AG09309 (cell line): ENCODE results near the gene RGS17.
"Not testable (repeated sequence)": the region's sequence is repeated elsewhere in the genome, so short reads cannot be mapped to it uniquely, and the experiment has no call there.

Experiments
- DNase-seq: peaks from one replicate; pipeline ENCODE4 v3.0.0-alpha.2; 2010; ENCODE audit warnings: low read depth
- H3K4me3 ChIP-seq: 2 replicates; pipeline ENCODE4 v1.5.1; 2011; ENCODE audit warnings: mild to moderate bottlenecking, low read depth, low read length, moderate library complexity; ENCODE audit not compliant: control insufficient read depth
- TF ChIP-seq, protein P1 (sequence below): IDR thresholded peaks from 2 replicates; pipeline ENCODE4 v1.5.1; 2011; ENCODE audit warnings: mild to moderate bottlenecking, low read depth, low read length, inconsistent platforms; ENCODE audit not compliant: insufficient read depth, control insufficient read depth; ENCODE audit errors: missing control alignments

RGS17 gene

DNA sequence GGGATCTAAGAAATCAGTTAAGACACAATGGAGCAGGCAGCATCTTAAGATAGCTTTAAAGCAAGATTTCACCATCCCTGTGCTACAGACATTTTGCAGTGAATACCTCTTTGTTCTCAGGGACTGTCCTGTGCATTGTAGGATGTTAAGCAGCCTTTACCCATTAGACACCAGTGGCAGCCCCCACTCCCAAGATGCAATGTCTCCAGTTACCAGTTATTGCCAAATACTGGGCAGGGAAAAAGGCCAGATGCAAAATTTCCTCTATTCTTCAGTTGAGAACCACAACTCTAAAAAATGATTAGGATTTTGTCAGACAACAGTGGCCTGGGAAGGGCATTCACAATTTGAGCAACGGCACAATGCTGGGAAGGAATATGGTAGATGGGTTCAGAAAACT lies 154.3 kb downstream of the RGS17 start:
- DNase-seq, result no peak
- TF ChIP-seq, protein P1, sequence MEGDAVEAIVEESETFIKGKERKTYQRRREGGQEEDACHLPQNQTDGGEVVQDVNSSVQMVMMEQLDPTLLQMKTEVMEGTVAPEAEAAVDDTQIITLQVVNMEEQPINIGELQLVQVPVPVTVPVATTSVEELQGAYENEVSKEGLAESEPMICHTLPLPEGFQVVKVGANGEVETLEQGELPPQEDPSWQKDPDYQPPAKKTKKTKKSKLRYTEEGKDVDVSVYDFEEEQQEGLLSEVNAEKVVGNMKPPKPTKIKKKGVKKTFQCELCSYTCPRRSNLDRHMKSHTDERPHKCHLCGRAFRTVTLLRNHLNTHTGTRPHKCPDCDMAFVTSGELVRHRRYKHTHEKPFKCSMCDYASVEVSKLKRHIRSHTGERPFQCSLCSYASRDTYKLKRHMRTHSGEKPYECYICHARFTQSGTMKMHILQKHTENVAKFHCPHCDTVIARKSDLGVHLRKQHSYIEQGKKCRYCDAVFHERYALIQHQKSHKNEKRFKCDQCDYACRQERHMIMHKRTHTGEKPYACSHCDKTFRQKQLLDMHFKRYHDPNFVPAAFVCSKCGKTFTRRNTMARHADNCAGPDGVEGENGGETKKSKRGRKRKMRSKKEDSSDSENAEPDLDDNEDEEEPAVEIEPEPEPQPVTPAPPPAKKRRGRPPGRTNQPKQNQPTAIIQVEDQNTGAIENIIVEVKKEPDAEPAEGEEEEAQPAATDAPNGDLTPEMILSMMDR, result no peak
- H3K4me3 ChIP-seq, result no peak overlapping the region

DNA sequence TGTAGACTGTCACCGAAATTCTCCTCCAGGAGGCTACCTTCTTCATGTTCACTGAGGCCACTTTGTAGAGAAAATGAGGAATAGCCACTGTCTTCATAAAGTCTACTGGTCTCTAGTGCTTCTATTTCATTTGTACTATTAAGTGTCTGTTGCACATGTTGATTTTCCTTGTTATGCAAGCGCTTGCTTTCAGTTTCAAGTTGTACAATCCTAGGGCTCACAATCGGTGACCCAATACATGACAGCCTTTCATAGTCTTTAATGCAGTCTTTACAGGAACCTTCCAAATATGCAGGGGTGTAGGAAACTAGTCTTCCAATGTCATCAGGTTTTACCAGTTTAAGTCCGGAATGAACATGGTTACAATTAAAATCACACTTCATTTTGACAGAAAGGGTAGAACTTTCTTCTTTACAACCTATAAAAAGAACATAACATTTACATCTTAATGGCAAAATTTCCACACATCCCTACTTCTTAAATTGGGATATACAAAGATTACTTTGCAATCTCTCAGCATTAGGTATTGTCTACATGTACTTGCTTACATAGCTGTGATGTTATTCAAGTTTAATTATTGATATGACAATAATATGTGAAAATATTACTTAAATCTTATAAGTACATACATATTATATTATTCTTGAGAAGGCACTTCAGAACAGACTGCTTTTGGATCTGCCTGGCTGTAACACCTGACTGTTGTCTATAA lies 155.7 kb downstream of the RGS17 start:
- TF ChIP-seq, protein P1, result no peak
- no peak overlapping the region for H3K4me3 ChIP-seq
- no peak for DNase-seq

DNA sequence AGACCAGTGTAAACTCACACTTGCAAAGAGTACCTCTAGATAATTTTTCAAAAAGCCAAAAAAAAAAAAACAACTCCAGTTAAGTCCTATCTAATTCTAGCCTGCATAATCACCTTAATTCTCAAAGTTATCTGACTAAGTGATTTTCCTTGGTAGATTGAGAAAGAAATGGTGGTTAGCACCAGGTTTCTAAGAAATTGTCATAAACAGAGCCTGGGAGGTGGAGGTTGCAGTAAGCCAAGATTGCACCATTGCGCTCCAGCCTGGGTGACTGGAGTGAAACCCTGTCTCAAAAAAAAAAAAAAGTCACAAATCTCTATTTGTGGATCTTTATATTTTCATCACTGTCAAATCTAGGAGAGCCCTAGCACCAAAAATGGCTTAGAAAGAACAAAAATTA lies 157.2 kb downstream of the RGS17 start:
- no peak for DNase-seq
- TF ChIP-seq, protein P1, result no peak
- H3K4me3 ChIP-seq, result no peak overlapping the region

DNA sequence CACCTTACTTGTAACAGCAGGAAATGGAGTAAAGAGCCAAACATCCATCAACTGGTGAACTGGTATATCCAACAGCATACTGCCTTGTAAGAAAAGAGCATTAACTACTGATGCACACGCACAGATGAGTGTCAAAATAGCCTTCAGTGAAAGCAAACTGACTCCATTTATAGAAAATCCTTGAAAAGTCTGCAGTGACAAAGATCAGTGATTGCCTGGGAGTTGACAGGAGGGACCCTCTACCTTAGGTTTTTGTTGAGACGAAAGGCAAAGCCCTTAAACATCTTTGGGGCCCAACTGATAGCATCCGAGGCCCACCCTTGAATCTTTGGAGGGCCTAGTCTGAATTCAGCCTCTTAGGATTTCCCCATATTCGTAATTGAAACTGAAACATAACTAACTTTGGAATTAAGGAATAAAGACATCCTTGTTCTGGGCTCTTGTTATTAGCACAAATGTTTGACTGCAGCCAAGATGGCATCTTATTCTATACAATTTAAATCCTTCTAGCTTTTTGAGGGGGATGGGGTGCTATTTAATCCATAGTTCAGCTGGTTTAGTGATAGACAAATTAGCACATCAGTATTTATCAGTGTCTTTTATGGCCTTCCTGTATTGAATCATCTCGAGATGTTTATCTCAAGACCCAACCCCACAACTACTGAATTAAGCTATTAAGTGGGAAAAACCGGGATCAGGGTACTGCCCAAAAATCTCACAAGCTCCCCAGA lies 161.2 kb downstream of the RGS17 start:
- TF ChIP-seq, protein P1, result no peak
- no peak overlapping the region for H3K4me3 ChIP-seq
- no peak for DNase-seq

DNA sequence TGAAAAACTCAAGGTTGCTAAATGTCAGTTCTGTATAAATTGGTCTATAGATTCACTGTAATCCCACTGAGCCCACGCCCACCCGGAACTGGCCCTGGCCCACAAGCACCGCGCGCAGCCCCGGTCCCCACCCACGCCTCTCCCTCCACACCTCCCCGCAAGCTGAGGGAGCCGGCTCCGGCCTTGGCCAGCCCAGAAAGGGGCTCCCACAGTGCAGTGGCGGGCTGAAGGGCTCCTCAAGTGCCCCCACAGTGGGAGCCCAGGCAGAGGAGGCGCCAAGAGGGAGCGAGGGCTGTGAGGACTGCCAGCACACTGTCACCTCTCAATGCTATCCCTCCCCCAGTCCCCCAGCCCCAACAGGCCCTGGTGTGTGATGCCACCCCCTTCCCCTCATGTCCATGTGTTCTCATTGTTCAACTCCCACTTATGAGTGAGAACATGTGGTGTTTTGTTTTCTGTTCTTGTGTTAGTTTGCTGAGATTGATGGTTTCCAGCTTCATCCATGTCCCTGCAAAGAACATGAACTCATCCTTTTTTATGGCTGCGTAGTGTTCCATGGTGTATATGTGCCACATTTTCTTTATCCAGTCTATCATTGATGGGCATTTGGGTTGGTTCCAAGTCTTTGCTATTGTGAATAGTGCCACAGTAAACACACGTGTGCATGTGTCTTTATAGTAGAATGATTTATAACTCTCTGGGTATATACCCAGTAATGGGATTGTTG lies 164.8 kb downstream of the RGS17 start:
- not testable (repeated sequence) for H3K4me3 ChIP-seq, DNase-seq

DNA sequence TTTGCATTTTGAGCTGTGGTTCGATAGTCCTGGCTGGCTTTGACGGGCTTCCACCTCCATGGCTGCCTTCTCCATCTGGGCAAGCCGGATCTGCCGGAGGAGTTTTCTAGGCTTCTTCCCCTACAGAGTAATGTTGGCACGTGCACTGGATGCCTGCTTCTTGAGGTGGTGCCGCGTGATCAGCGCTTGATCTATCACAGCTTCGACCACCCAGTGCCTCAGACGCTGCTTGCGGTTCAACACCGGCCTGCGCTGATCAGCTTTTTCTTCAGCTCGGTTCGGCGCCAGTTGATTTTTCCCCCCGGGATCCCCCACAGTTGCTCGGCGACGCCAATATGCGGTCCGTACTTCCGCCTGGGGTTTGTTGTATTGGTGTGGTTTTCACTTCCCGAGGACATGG lies 171.7 kb downstream of the RGS17 start:
- no peak for DNase-seq

More for the DNA sequence above, 171.7 kb downstream of the RGS17 start:
- H3K4me3 ChIP-seq, result no peak overlapping the region
- TF ChIP-seq, protein P1, result no peak
